ENCODE results near the gene LONP2.
A peak's percentile ranks its signal among the peaks of the same experiment; 100 is the strongest.
"Not testable (repeated sequence)": the region's sequence is repeated elsewhere in the genome, so short reads cannot be mapped to it uniquely, and the experiment has no call there.

LONP2 gene

DNA sequence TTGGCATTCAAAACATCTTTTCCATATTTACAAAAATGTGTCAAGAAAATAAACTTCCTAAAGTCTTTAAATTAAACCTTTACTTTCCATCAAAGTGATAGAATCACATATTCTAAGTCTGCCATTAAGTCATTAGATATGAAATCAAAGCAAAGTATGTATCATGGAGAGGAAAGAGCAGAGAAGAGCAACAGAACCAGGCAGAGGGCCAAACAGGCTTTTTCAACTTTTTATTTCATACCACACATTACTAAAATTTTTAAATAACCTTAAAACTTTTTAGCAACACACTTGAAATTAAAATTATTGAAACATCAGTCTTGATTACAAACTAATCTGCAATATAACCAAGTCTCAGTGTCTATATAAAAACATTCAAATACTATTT, 127.3 kb downstream of the LONP2 start:
- DNase-seq: no peak

DNA sequence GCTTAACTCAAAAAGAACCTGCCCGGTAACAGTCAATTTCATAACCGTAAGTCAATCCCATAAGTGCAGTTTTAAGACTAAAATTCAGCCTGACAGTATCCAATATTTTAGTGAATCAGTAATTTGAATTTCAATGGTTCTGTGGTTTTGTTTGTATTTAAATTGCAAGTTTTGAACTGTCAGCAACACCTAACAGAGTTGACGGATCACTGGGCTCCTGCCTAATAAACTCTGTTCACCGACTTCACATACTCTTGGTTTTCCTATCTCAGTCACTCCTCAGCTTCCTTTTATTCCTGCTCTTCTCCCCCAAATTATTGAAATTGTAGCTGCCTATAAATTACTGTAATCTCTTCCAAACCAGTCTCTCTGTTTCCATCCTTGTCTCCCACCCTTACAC, 128.6 kb downstream of the LONP2 start:
- DNase-seq: no peak

- DNase-seq: no peak
Observed at GRCh38 chr16:48373258-48374029, 129.3 kb downstream of the LONP2 start.

DNA sequence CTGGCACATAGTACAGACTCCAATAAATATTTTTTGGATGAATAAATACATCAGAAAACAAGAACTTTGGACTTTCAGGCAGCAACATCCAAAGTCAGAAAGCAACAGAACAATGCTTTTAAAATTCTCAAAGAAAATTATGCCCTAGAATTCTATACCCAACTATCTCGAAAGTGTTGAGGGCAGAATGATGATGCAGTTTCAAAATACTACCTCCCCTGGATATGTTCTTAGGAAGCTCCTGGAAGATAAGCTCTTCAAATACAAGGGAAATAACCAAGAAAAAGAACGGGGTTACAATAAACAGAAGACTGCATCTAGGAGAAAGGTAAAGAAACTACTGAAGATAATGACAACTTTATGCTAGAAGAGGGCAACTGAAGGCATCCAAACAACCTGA, 130.2 kb downstream of the LONP2 start:
- DNase-seq: no peak

DNA sequence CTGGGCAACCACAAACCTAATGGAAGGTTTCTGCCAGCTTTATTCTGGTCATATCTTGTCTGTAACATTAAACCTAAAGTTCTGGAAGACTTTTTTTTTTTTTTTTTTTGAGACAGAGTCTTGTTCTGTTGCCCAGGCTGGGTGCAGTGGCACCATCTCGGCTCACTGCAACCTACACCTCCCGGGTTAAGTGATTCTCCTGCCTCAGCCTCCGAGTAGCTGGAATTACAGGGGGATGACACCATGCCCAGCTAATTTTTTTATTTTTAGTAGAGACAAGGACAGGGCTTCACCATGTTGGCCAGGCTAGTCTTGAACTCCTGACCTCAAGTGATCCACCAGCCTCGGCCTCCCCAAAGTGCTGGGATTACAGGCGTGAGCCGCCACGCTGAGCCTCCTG, 133.2 kb downstream of the LONP2 start:
- DNase-seq: not testable (repeated sequence)

GRCh38 chr16:48378276-48378675, 134.2 kb downstream of the LONP2 start:
- no peak for DNase-seq

DNA sequence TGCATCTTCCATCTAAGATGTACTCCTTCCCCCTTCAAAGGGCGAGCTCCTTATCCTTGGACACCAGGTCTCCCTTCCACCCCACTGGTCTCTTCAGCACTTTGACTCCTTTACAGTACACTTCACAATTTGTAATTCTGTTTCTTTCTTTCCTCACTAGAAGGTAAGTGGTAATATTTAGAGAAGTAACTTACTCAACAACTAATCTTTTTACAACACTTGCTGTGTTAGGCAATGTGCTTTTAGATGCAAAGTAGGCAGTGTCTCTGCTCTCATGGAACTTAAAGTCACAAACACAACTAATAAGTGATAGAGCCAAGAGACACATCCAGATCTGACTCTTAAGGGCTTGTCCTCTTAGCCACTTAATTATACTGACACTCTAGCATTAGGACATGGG, 134.7 kb downstream of the LONP2 start:
- no peak for DNase-seq

GRCh38 chr16:48381201-48381600, 137.1 kb downstream of the LONP2 start:
- DNase-seq: no peak

- no peak for DNase-seq
Observed at GRCh38 chr16:48382131-48382530, 138.0 kb downstream of the LONP2 start.

GRCh38 chr16:48383009-48383876, 139.1 kb downstream of the LONP2 start:
- no peak for DNase-seq

DNA sequence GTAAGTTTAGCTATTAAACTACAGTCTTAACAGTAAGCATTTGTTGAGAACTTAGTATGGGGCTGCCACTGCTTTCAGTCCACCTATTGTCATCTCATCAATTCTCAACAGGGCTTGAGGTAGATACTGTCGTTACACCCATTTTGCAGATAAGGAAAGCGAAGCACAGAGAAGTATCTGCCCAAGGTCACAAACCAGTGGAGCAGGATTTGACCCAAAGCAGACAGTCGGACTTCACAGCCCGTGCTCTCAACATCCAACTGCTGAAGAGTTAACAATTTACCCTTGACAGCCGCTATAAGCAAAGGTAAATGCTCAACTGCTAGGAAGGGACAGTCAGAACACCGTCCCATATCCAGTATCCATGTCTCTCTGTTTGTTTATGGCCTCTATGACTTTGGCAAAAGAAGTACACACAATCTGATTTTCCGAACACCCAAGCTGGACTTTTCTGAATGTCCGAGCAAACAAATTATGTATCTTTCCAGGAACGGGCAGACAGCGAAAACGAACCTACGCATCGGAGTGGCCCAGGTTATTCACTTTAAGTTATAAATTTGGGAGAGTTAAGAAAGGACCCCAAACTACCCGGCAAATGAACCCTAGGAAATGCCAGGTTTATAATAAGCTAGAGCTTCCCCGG, 139.9 kb downstream of the LONP2 start:
- no peak for DNase-seq

- DNase-seq: peak; percentile 8
Observed at GRCh38 chr16:48384520-48385252, 140.6 kb downstream of the LONP2 start.

GRCh38 chr16:48385253-48386150, 141.4 kb downstream of the LONP2 start, which contains the start of gene SIAH1:
TSS of gene SIAH1 (minus strand) at chr16:48385413. CDS start at chr16:48362428, 22,985 bp downstream.
- peak; percentile 82 for DNase-seq

DNA sequence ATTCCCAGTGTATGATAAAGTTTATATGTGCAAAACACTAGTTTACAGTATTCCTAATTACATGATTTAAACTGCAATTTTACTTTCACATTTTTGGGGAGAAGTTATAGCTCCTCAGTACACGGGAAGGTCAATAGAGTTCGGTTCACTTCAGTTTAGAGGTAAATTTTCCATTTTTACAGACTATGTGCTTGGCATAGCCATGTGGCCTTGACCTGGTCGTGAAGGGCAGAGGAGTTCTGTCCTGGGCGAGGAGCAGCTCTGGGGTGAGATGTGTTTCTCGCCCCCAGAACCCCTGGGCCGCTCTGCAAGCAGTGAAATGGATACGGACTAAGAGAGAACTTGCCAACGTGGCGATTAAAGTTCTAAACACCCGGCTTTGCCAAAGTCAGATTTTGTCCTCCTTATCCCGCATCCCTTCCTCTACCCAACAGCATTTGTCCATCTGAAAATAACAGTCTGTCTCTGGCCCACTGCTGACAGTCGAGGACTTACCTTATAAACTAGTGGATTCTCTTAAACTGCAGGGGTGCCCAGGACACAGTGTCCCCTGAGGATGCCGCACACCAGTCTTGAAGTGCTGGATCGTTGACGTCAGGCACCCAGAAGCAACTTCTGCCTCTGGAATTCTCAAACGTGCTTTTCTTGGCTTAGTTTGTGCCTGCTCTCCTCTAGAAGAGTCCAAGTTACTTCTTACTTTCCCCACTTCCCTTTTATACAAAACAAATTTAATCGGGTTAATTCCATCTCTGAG, 142.6 kb downstream of the LONP2 start:
- DNase-seq: no peak

DNA sequence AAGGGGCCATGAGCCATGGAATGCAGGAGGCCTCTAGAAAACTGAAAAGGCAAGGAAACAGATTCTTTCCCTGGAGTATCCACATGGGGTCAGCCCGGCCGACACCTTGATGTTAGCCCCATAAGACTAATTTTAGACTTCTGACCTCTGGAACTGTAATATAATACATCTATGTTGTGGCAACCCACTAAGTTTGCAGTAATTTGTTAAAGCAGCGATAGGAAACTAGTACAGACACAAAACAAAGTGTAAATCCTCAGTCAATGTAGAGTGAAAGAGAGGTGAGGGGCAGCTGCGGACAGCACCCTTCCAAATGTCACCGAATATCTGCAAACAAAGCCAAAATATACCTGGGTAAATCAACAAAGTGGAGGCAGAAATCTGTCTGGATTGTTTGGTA, 148.3 kb downstream of the LONP2 start:
- DNase-seq: no peak

DNA sequence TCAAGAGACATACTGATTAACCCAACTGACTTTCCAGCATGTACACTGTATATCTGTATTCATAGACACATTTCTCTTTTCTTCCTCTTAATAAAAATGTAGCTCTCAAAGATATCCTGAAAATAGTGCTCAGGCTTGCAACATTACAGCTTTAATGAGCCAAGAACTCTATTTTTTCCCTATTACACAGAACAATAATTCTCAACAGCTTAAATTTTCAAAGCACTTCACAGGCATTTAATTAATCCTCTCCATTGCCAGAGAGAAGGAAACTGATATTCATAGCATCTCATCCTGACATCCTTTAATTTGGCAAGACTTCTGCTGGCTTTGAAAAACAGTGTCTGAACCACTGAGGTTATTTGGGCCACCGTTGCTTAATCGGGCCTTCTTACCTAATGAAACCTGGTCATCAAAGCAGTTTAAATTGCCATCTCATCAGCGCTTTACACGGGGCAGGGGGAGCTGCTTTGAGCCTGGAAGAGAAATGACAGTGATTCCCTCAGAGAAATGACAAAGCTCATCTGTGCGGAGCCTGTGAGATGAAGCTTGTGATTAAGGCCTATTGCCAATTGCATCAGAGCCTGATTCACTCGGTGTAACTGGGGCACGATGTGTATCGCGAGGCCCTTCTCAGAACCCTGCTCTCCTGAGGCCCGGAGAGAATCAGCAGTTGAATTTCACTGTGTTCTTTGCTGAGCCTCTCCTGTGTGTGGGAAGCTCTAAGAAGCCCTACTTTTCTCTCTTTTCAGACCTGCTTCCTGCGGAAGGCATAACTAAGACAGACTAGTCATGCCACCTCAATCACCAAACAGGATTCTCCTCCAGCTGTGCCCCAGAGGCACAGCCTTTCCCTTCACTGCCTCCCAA, 149.6 kb downstream of the LONP2 start:
- DNase-seq: no peak

DNA sequence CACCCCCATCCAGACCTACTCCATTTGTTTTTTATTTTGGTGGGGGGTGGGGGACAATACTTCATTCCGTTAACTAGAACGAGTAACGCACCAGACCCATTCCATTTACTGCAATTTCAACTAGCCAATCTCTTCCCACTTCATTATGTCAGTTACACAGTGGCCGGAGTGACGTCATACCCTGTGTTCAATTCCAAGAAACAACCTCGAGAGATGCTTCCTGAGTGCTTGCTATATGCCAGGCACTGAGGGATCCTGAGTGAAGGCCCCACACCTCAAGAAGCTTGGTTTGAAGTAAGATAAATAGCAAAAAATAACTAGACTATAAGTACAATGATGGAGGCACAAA, 150.2 kb downstream of the LONP2 start:
- DNase-seq: no peak

DNA sequence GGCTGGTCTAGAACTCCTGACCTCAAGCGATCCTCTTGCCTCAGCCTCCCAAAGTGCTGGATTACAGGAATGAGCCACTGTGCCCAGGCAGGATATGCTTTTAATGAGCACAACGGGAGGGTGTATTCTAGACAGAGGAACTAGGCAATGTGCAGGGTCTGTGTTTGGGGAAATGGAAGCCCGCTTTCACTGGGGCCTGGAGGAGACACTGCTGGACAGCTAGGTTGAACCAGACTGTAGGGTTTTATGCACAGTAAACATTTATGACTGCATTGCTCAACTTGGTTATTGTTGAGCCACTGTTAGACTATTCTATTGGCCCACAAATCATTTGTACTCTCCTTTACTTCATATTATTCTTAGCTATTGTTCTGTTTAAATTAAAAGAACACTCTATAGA, 151.3 kb downstream of the LONP2 start:
- no peak for DNase-seq

DNA sequence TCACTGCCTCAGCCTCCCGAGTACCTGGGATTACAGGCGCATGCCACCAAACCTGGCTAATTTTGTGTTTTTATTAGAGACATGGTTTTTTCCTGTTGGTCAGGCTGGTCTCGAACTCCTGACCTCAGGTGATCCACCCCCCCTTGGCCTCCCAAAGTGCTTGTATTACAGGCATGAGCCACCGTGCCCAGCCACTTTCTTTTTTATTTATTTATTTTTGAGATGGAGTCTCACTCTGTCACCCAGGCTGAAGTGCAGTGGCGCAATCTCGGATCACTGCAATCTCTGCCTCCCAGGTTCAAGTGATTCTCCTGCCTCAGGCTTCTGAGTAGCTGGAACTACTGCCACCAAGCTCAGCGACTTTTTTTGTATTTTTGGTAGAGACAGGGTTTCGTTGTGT, 158.4 kb downstream of the LONP2 start:
- not testable (repeated sequence) for DNase-seq

GRCh38 chr16:48405153-48405552, 161.1 kb downstream of the LONP2 start:
- DNase-seq: no peak
